EL (cell line): ENCODE data around the gene MET.
"Not testable (repeated sequence)": the region's sequence is repeated elsewhere in the genome, so short reads cannot be mapped to it uniquely, and the experiment has no call there.

Source experiments
- DNase-seq: peaks from one replicate; pipeline ENCODE4 v3.0.0-alpha.2; 2016

Gene MET

GRCh38 chr7:116671681-116672595 is at the start of gene MET:
Gene MET (plus strand): TSS chr7:116672196. CDS start chr7:116699085, 26,889 bp downstream.
- peak; percentile 89 for DNase-seq

GRCh38 chr7:116626886-116627285 is 45.1 kb upstream of the MET start:
- DNase-seq = no peak

DNA sequence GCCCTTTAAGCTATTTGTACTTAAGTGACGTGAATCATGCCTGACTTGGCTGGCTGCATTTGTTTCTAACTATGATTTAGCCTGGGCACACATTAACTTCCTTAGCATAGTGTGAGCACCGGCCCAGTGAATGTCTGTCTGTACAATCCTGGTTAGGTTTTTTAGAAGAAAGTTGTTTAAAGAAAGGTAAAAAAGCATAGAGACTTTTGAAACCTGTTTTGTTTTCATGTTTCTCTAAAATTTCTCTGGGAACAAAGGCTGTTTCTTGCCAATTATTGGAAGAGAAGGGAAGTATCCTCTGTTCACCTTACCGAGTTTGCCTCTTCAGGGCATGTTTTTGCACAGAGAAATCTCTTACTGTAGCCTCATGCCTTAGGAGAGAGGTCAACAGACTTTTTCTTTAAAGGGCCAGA is 42.9 kb upstream of the MET start:
- no peak for DNase-seq

GRCh38 chr7:116630357-116630756 is 41.6 kb upstream of the MET start:
- no peak for DNase-seq

DNA sequence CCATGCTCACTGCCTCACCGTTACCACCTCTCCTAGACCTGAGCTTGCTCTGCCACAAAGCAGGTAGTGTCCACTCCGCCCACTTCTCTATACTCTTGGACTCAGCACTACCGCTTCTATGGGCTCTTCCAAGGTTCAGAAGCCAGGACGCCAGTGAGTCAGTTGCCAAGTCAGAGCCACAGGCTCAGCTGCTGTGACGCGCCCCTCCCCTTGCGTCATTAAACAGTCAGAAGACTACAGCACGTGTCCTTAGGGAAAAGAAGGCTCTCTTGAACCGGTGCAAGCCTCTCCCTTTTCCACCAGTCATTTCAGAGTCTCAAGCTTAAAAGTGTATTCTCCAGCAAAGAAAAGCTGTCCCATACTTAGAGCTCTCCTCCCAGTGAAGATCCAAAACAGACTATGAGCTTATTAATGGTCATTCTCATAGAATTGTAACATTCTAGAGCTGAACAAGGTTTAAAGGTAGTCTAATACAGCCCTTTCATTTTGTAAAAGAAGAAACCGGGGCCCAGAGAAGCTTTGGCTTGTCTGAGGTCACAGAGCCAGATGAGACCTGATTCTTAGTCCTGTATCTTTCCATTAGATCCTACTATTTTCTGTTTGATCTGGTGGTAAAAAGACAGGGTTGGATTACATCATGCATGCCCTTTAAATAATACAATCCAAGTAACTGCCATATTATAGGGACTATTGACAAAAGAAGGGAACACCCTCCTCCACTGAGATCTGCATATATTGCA is 40.9 kb upstream of the MET start:
- DNase-seq = peak; percentile 67

GRCh38 chr7:116631676-116632075 is 40.3 kb upstream of the MET start:
- no peak for DNase-seq

DNA sequence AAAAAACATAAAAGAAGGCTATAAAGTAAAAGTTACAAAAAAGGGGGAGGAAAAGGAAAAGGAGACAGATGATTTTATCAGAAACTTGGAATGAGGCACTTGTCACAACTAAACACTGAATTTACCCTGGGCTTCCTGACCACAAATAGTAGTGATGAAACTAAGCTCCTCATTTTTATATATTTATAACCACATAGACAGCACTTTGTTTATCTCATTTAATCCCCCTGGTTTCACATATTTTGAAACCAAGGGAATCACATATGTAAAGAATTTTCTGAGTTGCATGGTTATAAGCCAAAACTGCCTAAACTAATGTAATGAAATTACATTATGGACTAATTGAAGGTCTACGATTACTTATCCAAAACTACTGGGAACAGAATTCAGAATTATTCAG is 39.6 kb upstream of the MET start:
- peak; percentile 22 for DNase-seq

DNA sequence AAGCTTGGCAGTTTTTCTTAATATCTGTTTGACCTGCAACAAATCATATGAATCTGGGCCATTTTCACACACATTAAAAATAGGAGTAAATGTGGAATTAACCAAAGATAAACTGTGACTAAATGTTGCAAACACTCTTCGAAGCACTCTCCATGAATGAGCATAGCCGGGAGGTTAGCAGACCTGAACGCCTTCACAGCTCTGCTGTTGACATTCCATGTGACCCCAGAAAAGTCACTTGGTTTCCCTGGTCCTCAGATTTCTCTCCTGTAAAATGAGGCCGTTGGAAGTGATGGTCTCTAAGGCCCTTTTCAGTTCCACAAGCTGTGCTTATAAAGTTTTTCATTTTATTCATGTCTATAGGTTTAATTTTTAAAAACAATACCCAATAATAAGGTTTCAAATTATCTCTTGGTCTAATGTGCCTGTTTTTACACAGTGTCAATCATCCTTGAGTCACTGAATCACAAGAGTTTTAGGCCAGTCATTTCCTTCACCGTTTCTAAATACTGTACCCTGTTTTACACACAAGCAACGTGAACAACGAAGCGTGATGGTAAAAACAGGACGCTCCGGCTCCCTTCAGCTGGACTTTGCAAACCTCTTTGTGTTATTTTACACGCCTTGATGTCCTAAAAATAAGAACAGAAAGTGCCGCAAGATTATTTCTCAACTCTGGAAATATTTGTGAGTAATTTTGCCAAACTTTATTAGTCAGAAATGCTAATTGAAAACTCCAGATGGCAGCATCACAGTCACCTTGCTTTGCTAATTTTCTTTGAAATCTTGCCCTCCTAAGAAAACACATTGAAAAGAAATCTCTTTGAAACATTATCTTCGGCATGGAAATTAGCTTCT is 38.6 kb upstream of the MET start:
- peak; percentile 22 for DNase-seq

- no peak for DNase-seq
Observed at GRCh38 chr7:116636997-116637396, 35.0 kb upstream of the MET start.

- not testable (repeated sequence) for DNase-seq
Observed at GRCh38 chr7:116638592-116638991, 33.4 kb upstream of the MET start.

GRCh38 chr7:116641551-116642153 is 30.3 kb upstream of the MET start:
- no peak for DNase-seq

GRCh38 chr7:116643148-116643547 is 28.8 kb upstream of the MET start:
- DNase-seq = not testable (repeated sequence)

DNA sequence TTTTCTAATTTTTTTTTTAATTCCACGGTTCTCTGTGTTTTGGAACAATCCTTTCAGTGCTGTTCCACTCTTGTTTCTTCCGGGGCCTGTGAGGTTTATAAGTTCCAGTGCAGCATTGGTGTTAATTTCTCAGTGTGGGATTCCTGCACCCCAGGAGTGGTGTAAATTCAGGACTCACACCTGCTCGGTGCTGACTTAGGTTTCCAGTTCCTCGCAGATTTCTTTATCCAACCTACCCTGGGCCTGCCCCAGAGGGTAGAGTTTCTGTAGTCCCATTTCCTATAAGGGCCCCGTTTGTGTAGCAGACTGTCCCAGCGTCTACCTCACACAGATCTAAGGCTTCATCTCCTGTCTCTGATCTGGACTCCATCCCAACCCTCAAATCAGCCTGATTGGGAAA is 27.4 kb upstream of the MET start:
- DNase-seq = no peak

- DNase-seq = no peak
Observed at GRCh38 chr7:116647290-116647689, 24.7 kb upstream of the MET start.

DNA sequence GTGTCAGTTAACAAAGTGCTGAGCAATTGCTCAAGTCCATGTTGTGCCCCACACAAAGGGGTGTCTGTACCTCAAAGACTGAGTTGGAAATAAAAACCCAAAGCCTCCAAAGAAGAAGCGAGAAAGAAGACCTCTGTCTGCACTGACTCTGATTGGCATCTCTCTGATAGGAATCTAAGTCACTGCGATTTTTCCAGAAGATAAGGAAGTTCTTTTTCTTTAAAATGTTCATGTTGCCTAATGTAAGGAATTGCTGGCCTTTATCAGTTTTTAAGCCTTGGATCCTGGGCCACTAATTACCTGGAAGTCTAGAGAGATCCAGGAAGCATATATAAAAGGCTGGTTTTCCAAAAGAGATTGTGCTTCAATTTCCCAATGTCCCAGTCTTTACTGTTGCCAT is 24.1 kb upstream of the MET start:
- no peak for DNase-seq

DNA sequence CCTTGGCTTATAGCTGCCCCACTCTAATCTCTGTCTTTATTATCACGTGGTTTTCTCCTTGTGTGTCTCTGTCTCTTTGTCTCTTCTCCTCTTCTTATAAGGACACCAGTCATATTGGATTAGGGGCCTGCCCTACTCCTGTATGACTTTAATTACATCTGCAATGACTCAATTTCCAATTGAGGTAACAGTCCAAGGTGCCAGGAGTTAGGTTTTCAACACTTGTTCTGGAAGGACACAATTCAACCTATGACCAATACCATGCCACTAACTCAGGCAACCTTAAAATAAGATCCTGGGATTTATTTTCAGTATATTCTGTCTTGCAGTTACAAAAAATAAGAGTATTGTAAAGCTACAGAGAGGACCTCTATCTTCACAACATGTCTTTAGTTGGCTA is 21.6 kb upstream of the MET start:
- DNase-seq = no peak

- DNase-seq = no peak
Observed at GRCh38 chr7:116652793-116653192, 19.2 kb upstream of the MET start.

GRCh38 chr7:116653204-116653603 is 18.8 kb upstream of the MET start:
- DNase-seq = peak; percentile 58

- DNase-seq = no peak
Observed at GRCh38 chr7:116653646-116654045, 18.4 kb upstream of the MET start.

DNA sequence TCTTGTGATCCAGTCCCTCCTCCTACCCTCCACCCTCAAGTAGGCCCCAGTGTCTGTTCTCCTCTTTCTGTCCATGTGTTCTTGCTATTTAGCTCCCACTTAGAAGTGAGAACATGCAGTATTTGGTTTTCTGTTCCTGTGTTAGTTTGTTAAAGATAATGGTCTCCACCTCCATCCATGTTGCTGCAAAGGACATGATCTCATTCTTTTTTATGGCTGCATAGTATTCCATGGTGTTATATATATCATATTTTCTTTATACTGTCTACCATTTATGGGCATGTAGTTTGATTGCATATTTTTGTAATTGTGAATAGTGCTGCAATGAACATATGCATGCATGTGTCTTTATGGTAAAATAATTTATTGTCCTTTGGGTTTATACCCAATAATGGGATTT is 12.7 kb upstream of the MET start:
- not testable (repeated sequence) for DNase-seq

- no peak for DNase-seq
Observed at GRCh38 chr7:116661865-116662264, 10.1 kb upstream of the MET start.

GRCh38 chr7:116663744-116664143 is 8.3 kb upstream of the MET start:
- DNase-seq = no peak
